Activated CD4-positive, alpha-beta T cell treated with anti-CD3 and anti-CD28 coated beads for 36 hours (primary cell): Measurements from ENCODE around the gene SOX30. TPM values are rescaled to one million over a fixed set of nuclear protein-coding genes. Genes with fewer than 3 reads are reported as not detected.
"Not testable (repeated sequence)": the region's sequence is repeated elsewhere in the genome, so short reads cannot be mapped to it uniquely, and the experiment has no call there.

Experiments
- ATAC-seq: fragments of 200-7000 bp; cut with Tn5 transposase; one replicate; pipeline ENCODE4 v1.10.0; 2021; ENCODE audit warnings: mild to moderate bottlenecking, moderate library complexity
- CTCF ChIA-PET: fragments of 350-600 bp; sonication (Branson Sonifier 250); formaldehyde crosslinking; loops from one replicate; lab custom pipeline; 2021; ENCODE audit warnings: antibody characterized with exemption; lab: Charles Lee
- POLR2A ChIA-PET: fragments of 350-600 bp; sonication (Branson Sonifier 250); formaldehyde crosslinking; loops from one replicate; lab custom pipeline; 2021; ENCODE audit warnings: antibody characterized with exemption, inconsistent platforms; lab: Charles Lee
- DNase-seq: peaks from one replicate; pipeline ENCODE4 v3.0.0-alpha.2; 2020
- H3K27ac Mint-ChIP-seq: one replicate; pipeline ENCODE4 v1.8.0; 2021; ENCODE audit warnings: mixed read lengths
- H3K27me3 Mint-ChIP-seq: one replicate; pipeline ENCODE4 v1.8.0; 2021; ENCODE audit warnings: mixed read lengths
- H3K36me3 Mint-ChIP-seq: one replicate; pipeline ENCODE4 v1.8.0; 2021; ENCODE audit warnings: low read depth, mixed read lengths
- H3K4me1 Mint-ChIP-seq: one replicate; pipeline ENCODE4 v1.8.0; 2021; ENCODE audit warnings: mixed read lengths
- H3K4me3 Mint-ChIP-seq: one replicate; pipeline ENCODE4 v1.8.0; 2021; ENCODE audit warnings: mild to moderate bottlenecking, moderate library complexity, mixed read lengths
- H3K9me3 Mint-ChIP-seq: one replicate; pipeline ENCODE4 v1.8.0; 2021; ENCODE audit warnings: low read depth, mixed read lengths
- intact Hi-C, 2 experiments: fragments of 100-400 bp; cut with DNase I in 1 of 2; cut with micrococcal nuclease in 1 of 2; formaldehyde crosslinking; loops; one replicate each; pipeline versions ENCODE4 v1.14.2 to v1.15.1; 2022 to 2024; cut with DNase I, micrococcal nuclease
- total RNA-seq, 2 experiments: library from RNA; stranded (reverse); gene quantifications; one replicate each; pipeline ENCODE4 v1.2.3, GENCODE V29; 2021

SOX30 gene
- total RNA-seq, 2 experiments from 2014 or later: 0.18 to 0.44 TPM

DNA sequence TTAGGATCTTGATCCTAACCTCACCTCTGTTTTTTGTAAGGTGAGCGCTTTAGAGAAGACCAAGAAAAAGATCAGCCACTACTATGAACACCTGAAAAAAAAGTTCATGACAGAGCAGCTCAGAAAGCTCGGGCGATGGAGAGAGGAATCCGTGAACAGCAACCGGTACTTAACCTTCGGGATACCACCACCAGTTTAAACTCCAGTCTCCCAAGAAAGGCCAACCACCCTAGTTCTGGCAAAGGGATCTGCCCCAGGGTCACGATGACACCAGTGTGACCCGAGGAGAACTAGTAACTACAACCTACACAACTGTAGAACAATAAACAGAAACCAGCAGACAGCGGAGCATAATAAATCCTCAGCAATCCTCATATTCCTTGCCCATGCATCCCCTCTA, 27.6 kb upstream of the SOX30 start:
- intact Hi-C loops: no loop called here
- Mint-ChIP-seq H3K4me3 (no peak overlapping the region), H3K4me1 (no peaks in the 10 kb centered on the region), H3K36me3 (no peaks in the 10 kb centered on the region), H3K27me3 (no peaks in the 10 kb centered on the region), H3K27ac (no peak overlapping the region), H3K9me3 (no peaks in the 10 kb centered on the region)
- DNase-seq: no peak
- ATAC-seq: no peak
- ChIA-PET POLR2A (no interaction called here), CTCF (interaction anchor here (1.3 kb wide), 1 partner anchor 9 kb away, joined by 3 read pairs; the partner anchor contains the start of gene C5orf52)

DNA sequence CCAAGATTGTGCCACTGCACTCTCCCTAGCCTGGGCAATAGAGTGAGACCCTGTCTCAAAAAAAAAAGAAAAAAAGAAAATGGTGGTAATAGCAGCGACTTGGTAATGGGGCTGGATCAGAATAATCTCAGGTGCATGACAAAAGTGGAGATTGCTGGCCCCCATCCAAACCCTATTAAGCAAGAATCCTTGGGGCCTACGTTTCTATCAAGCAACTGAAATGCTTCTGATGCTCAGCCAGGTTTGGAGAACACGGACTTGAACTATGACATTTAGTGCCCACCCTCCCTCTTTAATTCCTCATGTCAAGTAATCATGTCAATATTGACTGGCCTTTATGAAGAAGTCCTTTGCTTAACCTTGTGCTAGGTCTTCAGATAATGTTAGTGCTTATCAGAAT, 25.7 kb upstream of the SOX30 start:
- CTCF ChIA-PET: interaction anchor here (0.8 kb wide), 1 partner anchor 42 kb away, joined by 3 read pairs; no protein-coding TSS in a partner anchor
- H3K4me1 Mint-ChIP-seq: no peaks in the 10 kb centered on the region
- no peaks in the 10 kb centered on the region for H3K36me3 Mint-ChIP-seq

DNA sequence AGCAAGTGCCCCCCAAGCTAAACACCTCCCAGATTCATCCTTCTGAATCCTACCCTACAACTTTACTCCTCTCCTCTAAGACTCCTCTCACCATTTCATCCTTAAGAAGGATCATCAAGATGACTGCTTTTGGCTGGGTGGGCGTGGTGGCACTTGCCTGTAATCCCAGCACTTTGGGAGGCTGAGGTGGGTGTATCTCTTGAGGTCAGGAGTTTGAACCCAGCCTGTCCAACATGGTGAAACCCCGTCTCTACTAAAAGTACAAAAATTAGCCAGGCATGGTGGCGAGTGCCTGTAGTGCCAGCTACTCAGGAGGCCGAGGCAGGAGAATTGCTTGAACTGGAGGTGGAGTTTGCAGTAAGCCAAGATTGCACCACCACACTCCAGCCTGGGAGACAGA, 22.1 kb upstream of the SOX30 start:
- peaks cover 16% of the 10 kb centered on the region for H3K27me3 Mint-ChIP-seq
- DNase-seq, H3K9me3 Mint-ChIP-seq, POLR2A ChIA-PET, ATAC-seq, H3K36me3 Mint-ChIP-seq, H3K27ac Mint-ChIP-seq, H3K4me3 Mint-ChIP-seq: not testable (repeated sequence)
- peaks cover 23% of the 10 kb centered on the region for H3K4me1 Mint-ChIP-seq
- intact Hi-C loops: loop anchor here in 1 of 2 experiments (5.0 kb wide), 1 partner anchor 72 kb away; no protein-coding TSS in a partner anchor
- CTCF ChIA-PET: interaction anchor here (1.0 kb wide), 1 partner anchor 18 kb away, joined by 3 read pairs; no protein-coding TSS in a partner anchor

More for the DNA sequence above, 25.7 kb upstream of the SOX30 start:
- DNase-seq (no peak), ATAC-seq (no peak)
- Mint-ChIP-seq H3K27me3 (no peaks in the 10 kb centered on the region), H3K27ac (no peak overlapping the region), H3K9me3 (no peaks in the 10 kb centered on the region), H3K4me3 (no peak overlapping the region)
- POLR2A ChIA-PET: no interaction called here
- intact Hi-C loops: no loop called here

DNA sequence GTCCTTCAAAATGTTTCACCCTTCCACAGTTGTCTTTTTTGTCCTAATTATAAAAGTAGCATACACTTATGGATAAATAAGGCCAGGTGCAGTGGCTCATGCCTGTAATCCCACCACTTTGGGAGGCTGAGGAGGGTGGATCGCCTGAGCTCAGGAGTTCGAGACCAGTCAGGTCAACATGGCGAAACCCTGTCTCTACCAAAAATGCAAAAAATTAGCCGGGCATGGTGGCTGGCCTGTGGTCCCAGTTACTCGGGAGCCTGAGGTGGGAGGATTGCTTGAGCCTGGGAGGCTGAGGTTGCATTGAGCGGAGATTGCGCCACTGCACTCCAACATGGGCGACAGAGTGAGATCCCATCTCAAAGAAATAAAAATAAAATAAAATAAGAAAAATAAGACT, 20.7 kb upstream of the SOX30 start:
- no peak for ATAC-seq
- DNase-seq: no peak
- no peak overlapping the region for H3K27ac Mint-ChIP-seq
- no peaks in the 10 kb centered on the region for H3K36me3 Mint-ChIP-seq
- H3K4me3 Mint-ChIP-seq: no peak overlapping the region
- ChIA-PET POLR2A (no interaction called here), CTCF (no interaction called here)
- peaks cover 16% of the 10 kb centered on the region for H3K27me3 Mint-ChIP-seq
- H3K4me1 Mint-ChIP-seq: peaks cover 23% of the 10 kb centered on the region
- H3K9me3 Mint-ChIP-seq: no peaks in the 10 kb centered on the region
- intact Hi-C loops: loop anchor here in 1 of 2 experiments (5.0 kb wide), 1 partner anchor 71 kb away; no protein-coding TSS in a partner anchor

DNA sequence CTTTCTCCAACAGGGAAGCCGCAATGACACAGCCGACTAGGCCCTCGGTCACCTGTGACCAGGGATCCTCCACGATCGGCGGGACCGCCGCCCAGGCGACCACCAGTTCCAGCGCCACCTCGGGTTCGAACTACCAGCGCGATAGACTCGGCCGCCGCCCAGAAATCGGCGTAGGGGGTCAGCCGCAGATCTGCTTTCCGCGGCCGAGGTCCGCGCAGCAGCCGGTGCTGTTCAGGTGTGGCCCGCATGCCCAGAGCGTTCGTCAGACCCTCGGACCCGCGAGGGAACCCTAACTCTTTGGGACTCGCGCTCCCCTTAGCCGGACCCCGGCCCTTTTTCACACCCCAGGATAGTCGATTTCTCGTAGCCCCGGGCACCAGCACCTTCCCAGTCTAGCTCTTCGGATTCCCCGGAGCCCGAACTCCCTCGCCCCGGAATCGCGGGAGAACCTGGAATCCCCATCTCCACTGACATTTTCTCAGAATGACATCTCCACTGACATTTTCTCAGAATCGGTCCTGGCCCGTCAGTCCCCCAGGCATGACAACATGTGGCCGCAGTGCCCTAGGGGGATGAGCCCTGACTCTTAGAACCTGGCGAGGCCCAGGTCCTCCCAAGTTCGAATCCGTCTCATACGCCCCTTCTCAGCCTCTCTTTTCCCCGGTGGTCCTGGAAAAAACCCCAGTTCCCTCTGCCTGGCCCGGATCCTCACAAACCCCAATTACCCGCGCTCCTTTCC, 19.5 kb upstream of the SOX30 start:
- DNase-seq (no peak), ATAC-seq (no peak)
- Mint-ChIP-seq H3K36me3 (no peaks in the 10 kb centered on the region), H3K9me3 (no peaks in the 10 kb centered on the region), H3K27me3 (peaks cover 16% of the 10 kb centered on the region), H3K27ac (peak overlapping the region; percentile 83), H3K4me1 (peaks cover 23% of the 10 kb centered on the region), H3K4me3 (peak overlapping the region; percentile 81)
- intact Hi-C loops: loop anchor here in 1 of 2 experiments (5.0 kb wide), 1 partner anchor 69 kb away; no protein-coding TSS in a partner anchor
- CTCF ChIA-PET: interaction anchor here (1.2 to 3.9 kb wide), 3 partner anchors 8 to 72 kb away, joined by 3 to 26 read pairs (median 3); partner anchors contain the start of gene LSM11
- POLR2A ChIA-PET: interaction anchor here (0.6 kb wide), 1 partner anchor 59 kb away, joined by 3 read pairs; no protein-coding TSS in a partner anchor

DNA sequence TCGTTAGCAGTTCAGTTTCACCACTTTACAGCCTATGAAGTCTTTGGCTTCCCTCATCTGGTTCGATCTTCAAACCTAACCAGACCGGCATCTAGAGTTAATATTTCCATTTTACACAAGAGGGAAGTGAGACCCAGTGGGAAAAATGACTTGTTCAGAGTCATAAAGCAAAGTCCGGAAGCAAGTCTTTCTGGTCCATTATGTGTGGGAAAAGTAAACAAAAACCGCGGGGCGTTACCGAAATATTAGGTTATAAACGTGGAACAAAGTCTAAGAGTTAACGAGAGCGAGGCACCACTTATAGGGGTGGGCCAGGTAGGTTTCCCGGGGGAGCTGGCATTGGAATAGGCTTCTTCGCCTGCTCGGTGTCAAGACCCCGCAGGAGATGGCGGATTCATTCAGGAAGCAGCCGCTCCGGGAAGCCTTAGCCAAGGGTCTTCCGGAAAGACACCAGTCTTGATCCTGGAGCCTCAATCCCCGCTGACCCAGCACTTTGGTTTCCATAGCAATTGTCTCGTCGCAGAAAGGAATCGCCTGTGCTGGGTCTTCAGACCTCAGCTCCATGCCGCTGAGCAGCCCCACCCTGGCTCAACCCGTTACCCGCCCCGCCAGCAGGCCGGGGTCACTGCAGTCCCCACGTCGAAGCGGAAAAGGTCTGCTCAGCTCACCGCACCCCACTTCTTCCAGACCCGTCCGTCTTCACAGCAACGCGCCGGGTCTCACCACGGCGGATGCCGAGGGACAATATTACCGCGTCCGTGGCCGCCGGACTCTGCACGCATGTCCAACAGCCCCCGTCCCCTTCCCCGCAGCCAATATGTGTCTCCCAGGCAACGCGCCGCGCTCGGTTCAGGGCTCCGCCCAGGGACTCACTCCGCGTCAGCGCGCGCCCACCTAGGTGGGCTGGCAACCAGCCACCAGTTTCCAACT, 18.7 kb upstream of the SOX30 start, which contains the start of gene C5orf52:
C5orf52 (plus strand) TSS at position 872 of the 930 bp plus-strand sequence. CDS start 82 bp downstream, outside the sequence.
- ChIA-PET CTCF (interaction anchor here (0.8 to 3.9 kb wide), 9 partner anchors 9 to 92 kb away, joined by 3 to 30 read pairs (median 3); partner anchors contain the start of genes LSM11 and SOX30), POLR2A (interaction anchor here (0.6 kb wide), 1 partner anchor 58 kb away, joined by 3 read pairs; no protein-coding TSS in a partner anchor)
- ATAC-seq: peak; percentile 43
- no peaks in the 10 kb centered on the region for H3K9me3 Mint-ChIP-seq
- peaks cover 23% of the 10 kb centered on the region for H3K4me1 Mint-ChIP-seq
- no peaks in the 10 kb centered on the region for H3K36me3 Mint-ChIP-seq
- peaks cover 16% of the 10 kb centered on the region for H3K27me3 Mint-ChIP-seq
- H3K4me3 Mint-ChIP-seq: peak within 1 kb of the TSS; percentile 81
- H3K27ac Mint-ChIP-seq: peak within 1 kb of the TSS; percentile 83
- peak; percentile 47 for DNase-seq
- intact Hi-C loops: loop anchor here in 1 of 2 experiments (5.0 kb wide), 1 partner anchor 69 kb away; no protein-coding TSS in a partner anchor

DNA sequence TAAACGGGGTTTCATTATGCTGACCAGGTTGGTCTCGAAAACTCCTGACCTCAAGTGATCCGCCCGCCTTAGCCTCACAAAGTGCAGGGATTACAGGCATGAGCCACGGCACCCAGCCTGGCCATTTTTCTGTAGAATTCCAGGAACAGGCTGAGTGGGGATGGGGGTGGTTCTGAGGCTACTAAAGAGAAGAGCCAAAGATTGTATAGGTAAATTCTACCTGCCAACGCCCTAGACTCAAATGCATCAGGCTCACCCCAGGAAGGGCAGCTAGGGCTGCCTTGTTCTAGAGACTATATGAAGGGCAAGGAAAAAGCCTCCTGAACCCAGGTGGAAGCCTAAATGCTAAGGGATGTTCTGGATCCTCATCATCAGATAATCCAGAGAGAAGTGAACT, 17.5 kb upstream of the SOX30 start:
- Mint-ChIP-seq H3K4me3 (peak overlapping the region; percentile 81), H3K4me1 (peaks cover 23% of the 10 kb centered on the region), H3K9me3 (peaks cover 3% of the 10 kb centered on the region), H3K27ac (peak overlapping the region; percentile 83), H3K27me3 (peaks cover 16% of the 10 kb centered on the region), H3K36me3 (no peaks in the 10 kb centered on the region)
- intact Hi-C loops: loop anchor here (1.0 to 5.0 kb wide), 4 partner anchors 48 to 74 kb away; partner anchors contain the start of gene LSM11 (in 2 of the 2)
- ATAC-seq (no peak), DNase-seq (no peak)
- CTCF ChIA-PET: interaction anchor here (0.6 to 3.9 kb wide), 11 partner anchors 21 to 1671 kb away, joined by 3 to 30 read pairs (median 4); partner anchors contain the start of gene LSM11
- POLR2A ChIA-PET: no interaction called here

DNA sequence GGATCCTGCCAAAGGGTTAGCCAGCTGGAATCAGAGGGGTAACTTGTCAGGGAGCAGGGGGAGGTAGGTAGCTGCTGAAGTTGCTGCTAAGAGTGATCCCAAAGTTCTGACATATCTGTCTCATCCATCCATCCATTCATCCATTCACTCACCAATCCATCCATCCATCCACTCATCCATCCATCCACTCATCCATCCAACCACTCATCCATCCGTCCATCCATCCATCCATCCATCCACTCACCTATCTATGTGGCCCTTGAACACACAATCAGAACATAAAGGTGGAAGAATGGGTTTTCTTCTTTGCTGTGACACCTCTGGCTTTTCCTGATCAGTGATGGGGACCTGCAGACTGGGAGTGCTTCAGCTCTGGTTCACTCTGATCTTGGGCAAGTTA, 16.1 kb upstream of the SOX30 start:
- DNase-seq: no peak
- ChIA-PET POLR2A (no interaction called here), CTCF (interaction anchor here (0.5 to 3.9 kb wide), 12 partner anchors 8 to 340 kb away, joined by 3 to 30 read pairs (median 4); partner anchors contain the start of genes LSM11 and THG1L)
- Mint-ChIP-seq H3K27me3 (peaks cover 16% of the 10 kb centered on the region), H3K27ac (no peak overlapping the region), H3K9me3 (peaks cover 7% of the 10 kb centered on the region), H3K4me1 (peaks cover 23% of the 10 kb centered on the region), H3K36me3 (no peaks in the 10 kb centered on the region), H3K4me3 (no peak overlapping the region)
- intact Hi-C loops: loop anchor here (2.0 to 5.0 kb wide), 2 partner anchors 49 to 50 kb away; no protein-coding TSS in a partner anchor
- ATAC-seq: no peak

DNA sequence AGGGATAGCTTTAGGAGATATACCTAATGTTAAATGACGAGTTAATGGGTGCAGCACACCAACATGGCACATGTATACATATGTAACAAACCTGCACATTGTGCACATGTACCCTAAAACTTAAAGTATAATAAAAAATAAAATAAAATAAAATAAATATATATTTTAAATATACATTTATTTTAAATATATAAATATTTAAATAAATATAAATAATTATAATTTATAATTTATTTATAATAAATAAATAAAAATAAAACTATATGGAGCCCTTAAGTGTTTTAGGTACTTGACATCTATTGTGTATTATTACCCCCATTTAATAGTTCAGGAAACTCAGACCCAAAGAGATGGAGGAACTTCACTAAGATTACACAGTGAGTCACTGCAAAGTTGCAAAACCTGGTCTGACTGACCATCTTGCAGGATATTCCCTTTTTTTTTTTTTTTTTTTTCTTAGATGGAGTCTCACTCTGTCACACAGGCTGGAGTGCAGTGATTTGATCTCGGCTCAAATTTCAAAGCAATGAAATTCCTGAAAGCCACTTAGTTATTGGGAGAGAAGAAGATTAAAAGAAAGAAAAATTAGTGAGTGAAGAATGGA, 13.3 kb upstream of the SOX30 start:
- H3K36me3 Mint-ChIP-seq: no peaks in the 10 kb centered on the region
- ATAC-seq (no peak), DNase-seq (no peak)
- H3K4me3 Mint-ChIP-seq: no peak overlapping the region
- peaks cover 4% of the 10 kb centered on the region for H3K27me3 Mint-ChIP-seq
- CTCF ChIA-PET: interaction anchor here (0.6 to 0.7 kb wide), 3 partner anchors 44 to 219 kb away, joined by 3 read pairs; no protein-coding TSS in a partner anchor
- H3K9me3 Mint-ChIP-seq: peaks cover 13% of the 10 kb centered on the region
- no peak overlapping the region for H3K27ac Mint-ChIP-seq
- intact Hi-C loops: loop anchor here in 1 of 2 experiments (5.0 kb wide), 1 partner anchor 52 kb away; no protein-coding TSS in a partner anchor
- POLR2A ChIA-PET: no interaction called here
- peaks cover 9% of the 10 kb centered on the region for H3K4me1 Mint-ChIP-seq
